GM19035 (cell line): ENCODE data around the gene ARL17B.
"Not testable (repeated sequence)": the region's sequence is repeated elsewhere in the genome, so short reads cannot be mapped to it uniquely, and the experiment has no call there.

Experiments
- ATAC-seq: cut with Tn5 transposase; IDR thresholded peaks from one replicate; pipeline ENCODE4 v1.9.1; 2021; ENCODE audit not compliant: unreplicated experiment

The ARL17B gene

GRCh38 chr17:46290906-46291546 is 70.5 kb downstream of the ARL17B start:
- peak; percentile 85 for ATAC-seq

DNA sequence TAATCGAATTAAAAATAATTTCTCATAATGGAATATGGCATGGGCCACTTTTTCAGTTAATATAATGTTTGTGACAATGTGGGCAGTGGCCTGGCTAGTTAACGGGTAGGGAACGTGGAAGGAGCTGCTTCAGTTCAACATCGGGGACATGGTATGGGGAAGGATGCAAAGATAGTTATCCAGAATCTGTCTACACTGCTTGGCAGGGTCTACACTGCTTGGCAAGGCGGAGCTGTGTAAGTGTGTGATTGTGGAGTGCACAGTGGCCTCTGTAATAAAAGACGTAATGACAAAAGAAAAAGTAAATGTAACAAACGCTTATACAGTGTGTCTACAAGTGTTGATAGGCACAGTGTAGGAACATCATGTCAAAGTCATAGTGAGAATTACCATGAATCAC is 74.0 kb downstream of the ARL17B start:
- ATAC-seq, result not testable (repeated sequence)

DNA sequence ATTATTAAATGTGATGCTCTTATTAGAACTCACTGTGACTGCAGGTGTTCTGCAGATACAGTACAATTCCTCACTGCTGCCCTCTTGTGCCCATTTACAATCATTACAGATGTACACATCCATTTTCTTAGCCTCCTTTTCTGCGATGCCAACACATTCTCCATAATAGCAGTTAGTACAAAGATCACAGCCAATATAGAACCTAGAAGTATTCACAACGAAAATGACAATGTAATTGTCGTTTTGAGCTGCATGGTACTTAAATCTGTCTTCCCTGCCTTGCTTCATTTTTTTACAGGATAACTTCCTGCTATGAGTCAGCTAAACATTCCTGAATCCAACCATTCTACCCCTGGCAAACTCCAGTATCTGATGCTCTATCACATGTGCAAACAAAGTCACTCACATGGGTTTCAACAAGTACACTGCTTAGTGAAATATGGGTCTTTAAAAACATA is 74.8 kb downstream of the ARL17B start:
- ATAC-seq, result not testable (repeated sequence)

DNA sequence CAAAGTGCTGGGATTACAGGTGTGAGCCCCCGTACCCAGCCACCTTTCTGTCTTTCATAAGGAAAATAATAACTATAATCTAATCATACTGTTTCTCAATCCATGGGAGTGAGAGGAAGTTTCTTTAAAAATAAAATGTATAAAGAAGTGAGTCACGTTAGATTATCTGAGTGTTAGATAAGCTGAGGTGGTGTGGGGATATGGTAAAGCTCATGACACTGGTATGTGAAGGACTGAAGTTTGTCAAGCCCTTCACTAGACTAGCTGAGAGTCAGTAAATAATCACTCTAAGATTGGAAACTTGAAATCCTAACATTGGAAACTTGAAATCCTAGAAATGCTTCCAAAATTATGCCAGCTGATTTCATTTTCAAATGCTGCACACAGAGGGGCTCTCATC is 76.1 kb downstream of the ARL17B start:
- not testable (repeated sequence) for ATAC-seq

- ATAC-seq, result not testable (repeated sequence)
Measured at GRCh38 chr17:46284467-46284866, 77.1 kb downstream of the ARL17B start.

DNA sequence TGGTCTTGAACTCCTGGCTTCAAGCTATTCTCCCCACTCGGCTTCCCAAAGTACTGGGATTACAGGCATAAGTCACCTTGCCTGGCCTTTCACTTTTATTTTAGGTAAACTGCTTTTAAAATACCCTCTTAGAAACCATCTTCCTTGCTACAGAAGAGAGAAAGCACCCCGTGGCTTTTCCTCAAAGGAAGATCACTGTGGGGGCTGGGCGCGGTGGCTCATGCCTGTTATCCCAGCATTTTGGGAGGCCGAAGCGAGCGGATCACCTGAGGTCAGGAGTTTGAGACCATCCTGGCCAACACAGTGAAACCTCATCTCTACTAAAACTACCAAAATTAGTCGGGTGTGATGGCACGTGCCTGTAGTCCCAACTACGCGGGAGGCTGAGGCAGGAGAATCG is 78.9 kb downstream of the ARL17B start:
- ATAC-seq, result not testable (repeated sequence)

- ATAC-seq, result not testable (repeated sequence)
Measured at GRCh38 chr17:46281336-46281735, 80.2 kb downstream of the ARL17B start.

DNA sequence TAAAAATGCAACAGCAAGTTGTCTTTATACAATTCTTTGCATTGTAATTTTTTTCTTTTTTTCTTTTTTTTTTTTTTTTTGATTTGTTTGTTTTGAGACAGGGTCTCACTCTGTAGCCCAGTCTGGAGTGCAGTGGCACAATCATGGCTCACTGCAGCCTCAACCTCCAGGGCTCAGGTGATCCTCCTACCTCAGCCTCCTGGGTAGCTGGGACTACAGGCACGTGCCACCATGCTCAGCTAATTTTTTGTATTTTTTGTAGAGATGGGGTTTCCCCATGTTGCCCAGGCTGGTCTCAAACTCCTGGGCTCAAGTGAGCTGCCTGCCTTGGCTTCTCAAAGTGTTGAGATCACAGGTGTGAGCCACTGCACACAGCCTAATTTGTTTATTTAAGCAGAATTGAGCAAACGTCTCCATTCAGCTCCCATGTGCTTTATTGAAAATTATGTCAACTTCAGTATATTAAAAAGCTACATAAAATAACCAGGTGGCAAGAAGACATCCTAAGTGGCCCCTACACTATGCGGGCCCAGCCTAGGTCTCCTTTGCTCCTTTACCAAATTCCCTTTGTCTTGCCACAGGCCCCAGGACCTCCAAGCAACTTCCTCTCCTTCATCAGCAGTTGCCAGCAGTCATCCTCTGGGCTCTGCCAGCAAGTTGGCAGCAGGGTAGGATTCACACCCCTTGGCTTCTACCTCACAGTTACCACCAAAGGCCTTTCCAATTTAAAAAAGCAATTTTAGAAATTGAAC is 84.7 kb downstream of the ARL17B start:
- ATAC-seq, result not testable (repeated sequence)

DNA sequence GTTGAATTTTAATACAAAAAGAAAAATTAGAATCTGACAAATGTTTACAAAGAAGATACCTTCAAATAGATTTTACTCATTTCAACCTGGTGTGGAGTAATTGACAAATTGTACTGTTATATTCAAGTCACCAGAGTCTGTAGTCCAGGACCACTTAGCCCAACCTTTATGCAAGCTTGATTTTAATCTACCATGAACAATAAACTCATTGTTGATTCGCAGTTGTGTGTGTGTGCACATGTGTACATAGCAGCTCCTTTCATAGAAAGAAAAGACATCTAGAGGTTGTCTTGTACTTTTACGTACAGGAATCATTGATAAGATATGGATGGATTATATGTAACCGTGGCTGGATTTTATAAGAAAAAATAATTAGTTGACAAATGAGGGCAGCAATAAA is 87.3 kb downstream of the ARL17B start:
- ATAC-seq, result no peak

GRCh38 chr17:46273541-46274236 is 87.9 kb downstream of the ARL17B start:
- no peak for ATAC-seq

GRCh38 chr17:46270032-46270431 is 91.5 kb downstream of the ARL17B start:
- no peak for ATAC-seq

DNA sequence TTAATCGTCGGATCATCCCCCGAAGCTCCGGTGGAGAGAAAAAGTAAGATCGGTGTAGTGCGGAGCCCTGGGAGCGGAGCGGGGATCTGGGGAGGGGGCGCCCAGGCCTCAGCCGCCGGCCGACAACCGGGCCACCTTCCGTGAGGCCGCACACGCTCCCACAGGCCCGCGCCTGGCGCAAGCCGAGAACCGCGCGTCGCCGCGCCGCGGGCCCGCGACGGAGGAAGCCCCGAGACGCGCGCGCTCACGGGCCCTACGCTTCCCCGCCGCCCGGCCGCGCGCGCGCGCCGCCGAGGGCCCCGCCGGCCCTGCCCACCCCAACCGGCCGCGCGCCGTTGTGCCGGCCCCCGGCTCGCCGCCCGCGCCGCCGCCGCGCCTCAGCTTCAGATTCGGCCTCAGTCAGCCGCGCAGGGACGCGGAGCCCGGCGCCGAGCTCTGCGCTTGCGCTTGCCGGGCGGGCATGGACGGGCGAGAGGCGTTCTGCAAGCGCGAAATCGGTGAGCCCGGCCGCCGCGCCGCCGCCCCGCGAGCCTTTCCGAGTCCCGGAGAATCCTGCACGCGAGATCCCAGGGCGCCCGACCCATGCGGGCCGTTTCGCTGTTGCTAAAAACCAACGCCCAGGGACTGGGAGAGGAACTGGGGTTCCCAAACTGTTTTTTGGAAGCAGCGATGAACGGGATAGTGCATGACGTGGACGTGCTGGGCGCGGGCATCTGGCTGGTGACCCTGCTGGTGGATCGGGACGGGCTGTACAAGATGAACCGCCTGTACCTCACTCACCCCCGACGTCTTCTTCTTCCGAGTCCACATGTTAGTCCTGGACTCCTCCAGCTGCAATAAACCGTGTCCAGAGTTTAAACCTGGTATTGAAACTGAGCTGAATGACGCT is 94.7 kb downstream of the ARL17B start:
- ATAC-seq, result peak; percentile 86

DNA sequence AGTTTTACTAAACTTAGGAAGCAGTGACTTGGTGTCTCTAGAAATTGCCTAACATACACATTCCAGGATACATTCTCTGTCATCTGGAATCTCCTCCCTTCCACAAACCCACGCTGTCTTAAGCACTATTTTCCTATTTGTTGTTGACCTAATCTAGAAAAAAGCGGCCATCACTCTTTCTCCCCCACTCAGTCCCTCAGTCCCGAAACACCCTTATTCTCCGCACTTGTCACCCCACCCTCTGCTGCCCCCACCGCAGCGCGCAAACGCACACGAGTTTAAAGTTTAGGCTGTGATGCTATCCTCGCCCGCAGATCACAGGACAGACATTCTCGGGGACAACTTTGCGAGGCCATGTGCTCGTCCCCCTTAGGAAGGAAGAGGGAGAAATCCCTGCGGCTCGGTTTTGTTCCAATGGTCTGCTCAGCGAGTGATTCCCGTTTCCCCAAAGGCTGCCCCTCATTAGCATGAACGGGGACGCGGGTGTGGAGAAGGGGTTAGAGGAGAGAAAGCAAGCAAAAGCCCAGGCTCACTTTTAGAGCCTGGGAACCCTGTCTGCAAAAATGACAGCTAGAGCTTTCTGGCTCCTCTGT is 95.4 kb downstream of the ARL17B start:
- peak; percentile 6 for ATAC-seq

DNA sequence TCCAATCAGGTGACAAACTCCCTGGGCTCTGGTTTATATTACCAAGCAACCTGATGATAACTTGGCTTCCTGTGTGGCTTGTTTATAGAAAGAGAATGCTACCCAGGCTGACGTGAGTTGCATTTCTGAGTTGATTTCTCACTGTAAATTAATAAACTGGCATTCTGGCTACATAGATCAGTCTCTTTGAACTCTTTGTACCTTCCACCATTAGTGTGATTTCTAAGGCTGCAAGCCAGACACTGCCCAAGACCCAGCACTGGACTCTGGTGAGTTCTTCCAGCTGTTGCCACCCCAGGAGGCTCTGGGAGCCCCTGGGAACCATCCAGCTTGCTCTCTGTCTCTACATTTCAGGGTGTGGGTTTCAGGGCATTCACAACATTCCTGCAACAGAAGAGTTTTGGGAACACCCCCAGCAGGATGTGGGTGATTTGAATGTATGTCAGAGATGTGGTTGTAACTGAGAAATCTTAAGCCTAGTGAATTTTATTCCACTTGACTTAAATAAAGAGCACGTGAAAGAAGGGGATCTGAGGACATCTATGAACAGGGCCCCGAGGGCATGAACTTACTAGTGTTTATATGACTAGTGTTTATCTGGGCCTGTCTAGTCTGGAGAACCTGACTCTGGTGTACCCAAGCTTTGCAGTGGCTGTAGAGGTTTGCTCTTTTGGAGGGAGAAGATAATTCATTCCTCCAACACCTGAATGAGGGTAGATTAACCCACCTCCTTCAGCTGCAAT is 96.9 kb downstream of the ARL17B start:
- ATAC-seq, result no peak

GRCh38 chr17:46262271-46262670 is 99.3 kb downstream of the ARL17B start:
- ATAC-seq, result no peak

- ATAC-seq, result not testable (repeated sequence)
Measured at GRCh38 chr17:46259845-46260661, 101.5 kb downstream of the ARL17B start.

GRCh38 chr17:46256369-46256768 is 105.2 kb downstream of the ARL17B start:
- not testable (repeated sequence) for ATAC-seq

DNA sequence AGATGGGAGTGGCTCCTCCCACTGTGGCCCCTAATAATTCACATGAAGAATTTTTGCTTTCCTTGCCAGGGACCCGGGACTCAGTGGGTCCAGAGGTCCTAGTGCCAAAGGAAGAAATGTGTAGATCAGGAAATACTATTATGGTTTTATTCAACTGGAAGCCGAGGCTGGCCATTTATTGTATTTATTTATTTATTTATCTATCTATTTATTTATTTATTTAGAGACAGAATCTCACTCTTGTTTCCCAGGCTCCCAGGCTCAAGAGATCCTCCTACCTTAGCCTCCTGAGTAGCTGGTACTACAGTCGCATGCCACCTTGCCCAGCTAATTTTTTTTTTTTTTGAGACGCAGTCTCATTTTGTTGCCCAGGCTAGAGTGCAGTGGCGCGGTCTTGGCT is 107.4 kb downstream of the ARL17B start:
- ATAC-seq, result not testable (repeated sequence)

DNA sequence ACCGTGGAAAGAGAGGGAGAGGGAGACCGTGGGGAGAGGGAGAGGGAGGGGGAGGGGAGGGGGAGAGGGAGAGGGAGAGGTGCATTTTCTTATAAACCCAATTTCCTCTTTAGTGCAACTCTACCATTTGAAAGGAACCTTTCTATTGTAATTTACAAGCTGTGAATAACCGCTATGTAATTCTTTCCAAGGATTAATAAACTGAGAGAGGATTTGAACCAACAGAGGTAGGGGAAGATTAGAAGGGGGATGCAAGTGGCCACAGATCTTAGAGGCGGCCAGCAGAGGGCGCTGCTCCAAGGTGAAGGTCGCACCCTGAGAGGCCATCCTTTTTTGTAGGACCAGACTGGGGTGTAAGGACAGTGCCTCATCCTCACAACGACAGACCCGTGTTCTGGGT is 107.8 kb downstream of the ARL17B start:
- ATAC-seq, result not testable (repeated sequence)
